Astrocyte (in vitro differentiated cells and primary cell): ENCODE results near the gene TIPARP. TPM values are rescaled to one million over a fixed set of nuclear protein-coding genes. Genes with fewer than 3 reads are reported as not detected.

Source experiments
- DNase-seq: peaks from one replicate; pipeline ENCODE4 v3.0.0-alpha.2; 2010; ENCODE audit warnings: low read depth
- FAIRE-seq: peaks from 2 replicates; lab custom pipeline; 2011; peaks lifted over from hg19 to GRCh38; lab: Jason Lieb, UNC
- H2AFZ ChIP-seq: 2 replicates; pipeline ENCODE4 v1.6.0; 2012; ENCODE audit warnings: low read depth, low read length, inconsistent platforms
- H3K27ac ChIP-seq: 2 replicates; pipeline ENCODE4 v1.5.1; 2011; ENCODE audit warnings: low read depth, low read length, inconsistent platforms
- H3K27me3 ChIP-seq: 2 replicates; pipeline ENCODE4 v1.6.0; 2011; ENCODE audit warnings: low read length, inconsistent platforms; ENCODE audit not compliant: insufficient read depth
- H3K36me3 ChIP-seq: 2 replicates; pipeline ENCODE4 v1.5.1; 2011; ENCODE audit warnings: low read length, inconsistent platforms; ENCODE audit not compliant: insufficient read depth
- H3K4me1 ChIP-seq: 2 replicates; pipeline ENCODE4 v1.5.1; 2011; ENCODE audit warnings: low read length, inconsistent platforms; ENCODE audit not compliant: insufficient read depth
- H3K4me2 ChIP-seq: 2 replicates; pipeline ENCODE4 v1.6.0; 2012; ENCODE audit warnings: low read length, inconsistent platforms
- H3K4me3 ChIP-seq: 2 replicates; pipeline ENCODE4 v1.5.1; 2011; ENCODE audit warnings: low read depth, mild to moderate bottlenecking, low read length, inconsistent platforms; ENCODE audit not compliant: insufficient read depth
- H3K79me2 ChIP-seq: 2 replicates; pipeline ENCODE4 v1.6.0; 2012; ENCODE audit warnings: mild to moderate bottlenecking, low read length, inconsistent platforms; ENCODE audit not compliant: insufficient read depth
- H3K9ac ChIP-seq: 2 replicates; pipeline ENCODE4 v1.6.0; 2012; ENCODE audit warnings: mild to moderate bottlenecking, low read length, inconsistent platforms
- H3K9me3 ChIP-seq: 2 replicates; pipeline ENCODE4 v1.5.1; 2012; ENCODE audit warnings: low read depth, mild to moderate bottlenecking, low read length, inconsistent platforms; ENCODE audit not compliant: insufficient read depth
- H4K20me1 ChIP-seq: 2 replicates; pipeline ENCODE4 v1.6.0; 2012; ENCODE audit warnings: low read length, inconsistent platforms; ENCODE audit not compliant: insufficient read depth
- H3K27ac Mint-ChIP-seq: one replicate; pipeline ENCODE4 v1.8.0; 2021; ENCODE audit warnings: mild to moderate bottlenecking, mixed read lengths; ENCODE audit not compliant: unreplicated experiment
- H3K27me3 Mint-ChIP-seq: one replicate; pipeline ENCODE4 v1.8.0; 2021; ENCODE audit warnings: low read depth, mixed read lengths; ENCODE audit not compliant: unreplicated experiment
- H3K36me3 Mint-ChIP-seq: one replicate; pipeline ENCODE4 v1.8.0; 2021; ENCODE audit warnings: low read depth, mixed read lengths; ENCODE audit not compliant: unreplicated experiment
- H3K4me1 Mint-ChIP-seq: one replicate; pipeline ENCODE4 v1.8.0; 2021; ENCODE audit warnings: low read depth, mixed read lengths; ENCODE audit not compliant: unreplicated experiment
- H3K4me3 Mint-ChIP-seq: one replicate; pipeline ENCODE4 v1.8.0; 2021; ENCODE audit warnings: mild to moderate bottlenecking, moderate library complexity, mixed read lengths; ENCODE audit not compliant: unreplicated experiment
- H3K9me3 Mint-ChIP-seq: one replicate; pipeline ENCODE4 v1.8.0; 2021; ENCODE audit warnings: mild to moderate bottlenecking, mixed read lengths; ENCODE audit not compliant: unreplicated experiment
- CTCF ChIP-seq: IDR thresholded peaks from 2 replicates; pipeline ENCODE4 v1.5.1; 2011; ENCODE audit warnings: low read depth, mild to moderate bottlenecking, inconsistent platforms, low read length, moderate library complexity; ENCODE audit not compliant: insufficient read depth
- EZH2 ChIP-seq: IDR thresholded peaks from 2 replicates; pipeline ENCODE4 v1.6.1; 2012; ENCODE audit warnings: mild to moderate bottlenecking, low read length, inconsistent platforms; ENCODE audit not compliant: insufficient read depth
- total RNA-seq: library from RNA; stranded (reverse); gene quantifications from 2 replicates; pipeline ENCODE4 v1.2.1, GENCODE V29; 2021

TIPARP gene
- total RNA-seq, 1 donor from 2014 or later = 74.2 TPM

GRCh38 chr3:156657862-156658731 is 16.3 kb upstream of the TIPARP start:
- peaks cover 6% of the 10 kb centered on the region for H3K4me1 Mint-ChIP-seq
- H3K27me3 Mint-ChIP-seq = no peaks in the 10 kb centered on the region
- H3K9ac ChIP-seq = no peak overlapping the region
- no peak overlapping the region for H3K27ac Mint-ChIP-seq
- no peaks in the 10 kb centered on the region for H3K36me3 ChIP-seq
- H3K4me3 ChIP-seq = no peak overlapping the region
- no peaks in the 10 kb centered on the region for H3K36me3 Mint-ChIP-seq
- no peak overlapping the region for H3K4me3 Mint-ChIP-seq
- FAIRE-seq = no peak
- H3K79me2 ChIP-seq = no peaks in the 10 kb centered on the region
- no peaks in the 10 kb centered on the region for H3K9me3 Mint-ChIP-seq
- DNase-seq = no peak
- no peak overlapping the region for H2AFZ ChIP-seq
- no peaks in the 10 kb centered on the region for H4K20me1 ChIP-seq
- H3K27me3 ChIP-seq = no peaks in the 10 kb centered on the region
- H3K9me3 ChIP-seq = no peaks in the 10 kb centered on the region
- H3K27ac ChIP-seq = no peak overlapping the region
- no peaks in the 10 kb centered on the region for H3K4me1 ChIP-seq
- no peak for TF ChIP-seq EZH2
- TF ChIP-seq CTCF = no peak
- H3K4me2 ChIP-seq = no peak overlapping the region

GRCh38 chr3:156658732-156659090 is 15.7 kb upstream of the TIPARP start:
- FAIRE-seq (no peak), DNase-seq (no peak)
- TF ChIP-seq EZH2 = no peak
- no peak for TF ChIP-seq CTCF
- Histone ChIP-seq H3K79me2 (no peaks in the 10 kb centered on the region), H3K9ac (no peak overlapping the region), H3K4me1 (no peaks in the 10 kb centered on the region), H3K27me3 (no peaks in the 10 kb centered on the region), H3K4me2 (no peak overlapping the region), H4K20me1 (no peaks in the 10 kb centered on the region), H3K9me3 (no peaks in the 10 kb centered on the region), H3K27ac (no peak overlapping the region), H2AFZ (no peak overlapping the region), H3K36me3 (no peaks in the 10 kb centered on the region), H3K4me3 (no peak overlapping the region)
- no peak overlapping the region for H3K4me3 Mint-ChIP-seq
- no peaks in the 10 kb centered on the region for H3K27me3 Mint-ChIP-seq
- peaks cover 6% of the 10 kb centered on the region for H3K4me1 Mint-ChIP-seq
- H3K9me3 Mint-ChIP-seq = no peaks in the 10 kb centered on the region
- H3K27ac Mint-ChIP-seq = no peak overlapping the region
- no peaks in the 10 kb centered on the region for H3K36me3 Mint-ChIP-seq

- Mint-ChIP-seq H3K27ac (no peak overlapping the region), H3K9me3 (no peaks in the 10 kb centered on the region), H3K4me3 (no peak overlapping the region), H3K4me1 (peaks cover 6% of the 10 kb centered on the region), H3K27me3 (no peaks in the 10 kb centered on the region), H3K36me3 (no peaks in the 10 kb centered on the region)
- H3K27me3 ChIP-seq = no peaks in the 10 kb centered on the region
- no peaks in the 10 kb centered on the region for H3K9me3 ChIP-seq
- FAIRE-seq = no peak
- no peak overlapping the region for H3K9ac ChIP-seq
- H3K4me1 ChIP-seq = no peaks in the 10 kb centered on the region
- peak; percentile 14 for DNase-seq
- no peaks in the 10 kb centered on the region for H3K36me3 ChIP-seq
- H4K20me1 ChIP-seq = no peaks in the 10 kb centered on the region
- no peak overlapping the region for H3K4me2 ChIP-seq
- no peak overlapping the region for H2AFZ ChIP-seq
- H3K79me2 ChIP-seq = no peaks in the 10 kb centered on the region
- TF ChIP-seq CTCF = no peak
- no peak for TF ChIP-seq EZH2
- H3K27ac ChIP-seq = no peak overlapping the region
- H3K4me3 ChIP-seq = no peak overlapping the region
Observed at GRCh38 chr3:156659260-156659659, 15.1 kb upstream of the TIPARP start.
